NCI-H748 (cell line): Measurements from ENCODE around the gene ENTREP3.
"Not testable (repeated sequence)": the region's sequence is repeated elsewhere in the genome, so short reads cannot be mapped to it uniquely, and the experiment has no call there.

Experiments
- DNase-seq: peaks from one replicate; lab custom pipeline; 2025; ENCODE audit not compliant: unreplicated experiment; lab: John Stamatoyannopoulos, UW

Gene ENTREP3

GRCh38 chr1:155255243-155256007 lies at the start of gene ENTREP3:
Gene ENTREP3 (minus strand): TSS chr1:155255483. CDS start chr1:155254877, 606 bp downstream.
- DNase-seq: peak; percentile 90

- DNase-seq: no peak
Observed at GRCh38 chr1:155304558-155305063, 49.3 kb upstream of the ENTREP3 start.

GRCh38 chr1:155301342-155301841 lies 46.1 kb upstream of the ENTREP3 start, which contains the start of gene PKLR:
Gene PKLR (minus strand): TSS chr1:155301438. CDS start chr1:155301395, 43 bp downstream.
- DNase-seq: no peak

- no peak for DNase-seq
Observed at GRCh38 chr1:155300553-155301329, 45.5 kb upstream of the ENTREP3 start.

- DNase-seq: no peak
Observed at GRCh38 chr1:155300024-155300423, 44.7 kb upstream of the ENTREP3 start.

GRCh38 chr1:155297384-155297783 lies 42.1 kb upstream of the ENTREP3 start:
- no peak for DNase-seq

GRCh38 chr1:155296661-155297060 lies 41.4 kb upstream of the ENTREP3 start:
- no peak for DNase-seq

GRCh38 chr1:155295942-155296267 lies 40.6 kb upstream of the ENTREP3 start:
- no peak for DNase-seq

- DNase-seq: no peak
Observed at GRCh38 chr1:155295183-155295941, 40.1 kb upstream of the ENTREP3 start.

- no peak for DNase-seq
Observed at GRCh38 chr1:155294520-155295182, 39.4 kb upstream of the ENTREP3 start.

GRCh38 chr1:155293086-155293749 lies 37.9 kb upstream of the ENTREP3 start:
- no peak for DNase-seq

- not testable (repeated sequence) for DNase-seq
Observed at GRCh38 chr1:155291006-155291405, 35.7 kb upstream of the ENTREP3 start.

GRCh38 chr1:155287987-155288543 lies 32.8 kb upstream of the ENTREP3 start:
- no peak for DNase-seq

- no peak for DNase-seq
Observed at GRCh38 chr1:155286544-155286943, 31.3 kb upstream of the ENTREP3 start.

- DNase-seq: no peak
Observed at GRCh38 chr1:155285631-155286044, 30.4 kb upstream of the ENTREP3 start.

GRCh38 chr1:155285063-155285462 lies 29.8 kb upstream of the ENTREP3 start:
- DNase-seq: no peak

GRCh38 chr1:155284476-155284875 lies 29.2 kb upstream of the ENTREP3 start:
- no peak for DNase-seq

GRCh38 chr1:155282488-155283091 lies 27.3 kb upstream of the ENTREP3 start:
- DNase-seq: no peak

GRCh38 chr1:155279268-155279667 lies 24.0 kb upstream of the ENTREP3 start:
- peak; percentile 6 for DNase-seq
